Liver (tissue), 3 donors: ENCODE measurements around the gene LBX1.

Source experiments
- CTCF ChIP-seq: fragments of 150-350 bp; IDR thresholded peaks from 2 replicates; pipeline ENCODE4 v1.5.1; 2017; ENCODE audit warnings: improper control_type of control experiment, low read depth, low read length; ENCODE audit not compliant: missing input control
- EGR1 ChIP-seq, 2 donors: IDR thresholded peaks; 2 replicates each; pipeline ENCODE4 v1.6.1; 2016 to 2018; ENCODE audit warnings: antibody characterized with exemption in 2 of 2, low read depth in 2 of 2
- SP1 ChIP-seq: IDR thresholded peaks from 2 replicates; pipeline ENCODE4 v1.6.1; 2018; ENCODE audit warnings: antibody characterized with exemption, mild to moderate bottlenecking
- TAF1 ChIP-seq: conservative IDR thresholded peaks from 2 replicates; pipeline ENCODE4 v1.6.1; 2016; ENCODE audit warnings: antibody characterized with exemption, mild to moderate bottlenecking
- donor health status: healthy.
- donor health status: healthy.

GRCh38 chr10:101227429-101228152 lies 1.7 kb downstream of the LBX1 start:
- TF ChIP-seq CTCF (no peak), EGR1 (IDR thresholded peaks at IDR 0.05; ENCODE audit: low read depth in 2 of 2) (no peak), TAF1 (no peak), SP1 (no peak)
